ENCODE data around the gene TUBB4A. TPM values are rescaled to one million over a fixed set of nuclear protein-coding genes. Genes with fewer than 3 reads are reported as not detected.

Gene TUBB4A
- total RNA-seq, 1 donor = not detected

DNA sequence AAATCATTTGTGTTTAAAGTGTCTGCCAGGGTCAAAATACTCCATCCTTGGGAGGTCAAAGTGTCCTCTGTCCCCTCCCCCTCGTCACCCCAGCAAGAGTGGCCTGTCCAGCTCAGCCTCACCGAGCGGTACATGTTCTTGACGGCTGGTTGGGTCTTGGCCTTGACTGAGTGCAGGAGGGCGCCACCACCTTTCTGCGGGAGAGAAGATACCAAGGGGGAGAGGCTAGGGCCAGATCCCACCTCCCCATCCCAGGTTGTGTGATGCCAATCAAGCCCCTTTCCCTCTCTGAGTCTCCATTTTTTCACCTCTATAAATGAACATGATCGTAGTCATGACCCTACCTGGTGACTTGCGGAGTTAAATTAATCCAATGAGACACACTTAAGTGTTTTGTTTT, 31.9 kb downstream of the TUBB4A start:
- DNase-seq (ENCODE audit: low read depth) = no peak
- no peak overlapping the region for H3K4me3 ChIP-seq (ENCODE audit: low read depth, low read length)
- TF ChIP-seq, protein P1, sequence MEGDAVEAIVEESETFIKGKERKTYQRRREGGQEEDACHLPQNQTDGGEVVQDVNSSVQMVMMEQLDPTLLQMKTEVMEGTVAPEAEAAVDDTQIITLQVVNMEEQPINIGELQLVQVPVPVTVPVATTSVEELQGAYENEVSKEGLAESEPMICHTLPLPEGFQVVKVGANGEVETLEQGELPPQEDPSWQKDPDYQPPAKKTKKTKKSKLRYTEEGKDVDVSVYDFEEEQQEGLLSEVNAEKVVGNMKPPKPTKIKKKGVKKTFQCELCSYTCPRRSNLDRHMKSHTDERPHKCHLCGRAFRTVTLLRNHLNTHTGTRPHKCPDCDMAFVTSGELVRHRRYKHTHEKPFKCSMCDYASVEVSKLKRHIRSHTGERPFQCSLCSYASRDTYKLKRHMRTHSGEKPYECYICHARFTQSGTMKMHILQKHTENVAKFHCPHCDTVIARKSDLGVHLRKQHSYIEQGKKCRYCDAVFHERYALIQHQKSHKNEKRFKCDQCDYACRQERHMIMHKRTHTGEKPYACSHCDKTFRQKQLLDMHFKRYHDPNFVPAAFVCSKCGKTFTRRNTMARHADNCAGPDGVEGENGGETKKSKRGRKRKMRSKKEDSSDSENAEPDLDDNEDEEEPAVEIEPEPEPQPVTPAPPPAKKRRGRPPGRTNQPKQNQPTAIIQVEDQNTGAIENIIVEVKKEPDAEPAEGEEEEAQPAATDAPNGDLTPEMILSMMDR (IDR thresholded peaks at IDR 0.05; ENCODE audit: insufficient read depth, low read depth, low read length) = no peak

DNA sequence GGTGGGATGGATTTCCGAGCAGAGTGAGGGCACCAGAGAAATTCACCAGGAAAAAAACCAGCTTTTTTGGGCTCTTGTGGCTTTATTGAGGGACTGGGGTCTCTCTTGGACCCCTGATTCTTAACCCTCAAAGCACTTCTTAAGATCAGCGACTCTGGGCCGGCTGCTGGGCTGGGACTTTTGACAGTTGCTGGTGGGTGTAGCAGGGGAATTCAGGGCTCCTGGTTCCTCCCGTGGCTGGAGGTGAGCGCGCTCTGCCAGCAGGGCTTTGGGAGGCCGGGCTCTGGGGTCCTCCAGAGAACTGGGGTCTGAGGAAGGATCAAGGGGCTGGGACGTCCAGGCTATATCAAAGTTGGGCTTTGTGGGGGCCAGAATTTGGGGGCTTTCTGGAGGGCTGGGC, 34.7 kb downstream of the TUBB4A start:
- no peak for DNase-seq (ENCODE audit: low read depth)
- H3K4me3 ChIP-seq (ENCODE audit: low read depth, low read length) = no peak overlapping the region
- TF ChIP-seq, protein P1 (IDR thresholded peaks at IDR 0.05; ENCODE audit: insufficient read depth, low read depth, low read length) = no peak

DNA sequence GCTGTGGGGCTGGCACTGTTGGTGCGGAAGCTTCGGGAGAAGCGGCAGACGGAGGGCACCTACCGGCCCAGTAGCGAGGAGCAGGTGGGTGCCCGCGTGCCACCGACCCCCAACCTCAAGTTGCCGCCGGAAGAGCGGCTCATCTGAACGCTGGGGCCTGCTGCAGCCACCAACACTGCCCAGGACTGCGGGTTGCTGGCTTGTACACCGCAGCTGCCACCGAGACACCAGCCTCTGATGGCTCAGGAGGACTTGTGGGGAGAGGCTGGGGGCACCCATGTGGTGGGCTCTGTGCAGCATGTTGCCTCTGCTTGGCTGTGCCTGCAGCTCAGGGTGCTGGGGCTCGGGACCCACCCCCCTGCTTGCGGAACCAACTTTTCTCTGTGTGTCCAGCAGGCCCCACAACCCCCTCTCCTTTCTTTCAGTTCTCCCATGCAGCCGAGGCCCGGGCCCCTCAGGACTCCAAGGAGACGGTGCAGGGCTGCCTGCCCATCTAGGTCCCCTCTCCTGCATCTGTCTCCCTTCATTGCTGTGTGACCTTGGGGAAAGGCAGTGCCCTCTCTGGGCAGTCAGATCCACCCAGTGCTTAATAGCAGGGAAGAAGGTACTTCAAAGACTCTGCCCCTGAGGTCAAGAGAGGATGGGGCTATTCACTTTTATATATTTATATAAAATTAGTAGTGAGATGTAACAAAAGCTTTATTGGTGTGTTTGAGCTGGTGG, 35.4 kb downstream of the TUBB4A start:
- DNase-seq (ENCODE audit: low read depth) = no peak
- TF ChIP-seq, protein P1 (IDR thresholded peaks at IDR 0.05; ENCODE audit: insufficient read depth, low read depth, low read length) = no peak
- H3K4me3 ChIP-seq (ENCODE audit: low read depth, low read length) = no peak overlapping the region

DNA sequence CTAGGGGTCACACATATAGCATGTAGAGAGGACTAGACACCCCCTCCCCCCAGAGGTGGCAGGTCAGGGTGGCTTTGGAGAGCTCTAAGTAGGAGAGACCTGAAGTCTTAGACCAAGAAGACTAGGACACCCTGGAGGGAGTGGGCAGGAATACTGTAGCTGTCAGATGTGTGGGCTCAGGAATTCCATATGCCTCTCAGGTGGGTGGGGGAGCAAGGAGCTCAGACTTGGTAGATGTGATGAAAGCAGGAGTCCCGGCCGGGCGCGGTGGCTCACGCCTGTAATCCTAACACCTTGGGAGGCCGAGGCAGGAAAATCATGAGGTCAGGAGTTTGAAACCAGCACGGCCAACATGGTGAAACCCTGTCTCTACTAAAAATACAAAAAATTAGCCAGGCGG, 36.4 kb downstream of the TUBB4A start:
- H3K4me3 ChIP-seq (ENCODE audit: low read depth, low read length) = no peak overlapping the region
- no peak for DNase-seq (ENCODE audit: low read depth)
- TF ChIP-seq, protein P1 (IDR thresholded peaks at IDR 0.05; ENCODE audit: insufficient read depth, low read depth, low read length) = no peak

DNA sequence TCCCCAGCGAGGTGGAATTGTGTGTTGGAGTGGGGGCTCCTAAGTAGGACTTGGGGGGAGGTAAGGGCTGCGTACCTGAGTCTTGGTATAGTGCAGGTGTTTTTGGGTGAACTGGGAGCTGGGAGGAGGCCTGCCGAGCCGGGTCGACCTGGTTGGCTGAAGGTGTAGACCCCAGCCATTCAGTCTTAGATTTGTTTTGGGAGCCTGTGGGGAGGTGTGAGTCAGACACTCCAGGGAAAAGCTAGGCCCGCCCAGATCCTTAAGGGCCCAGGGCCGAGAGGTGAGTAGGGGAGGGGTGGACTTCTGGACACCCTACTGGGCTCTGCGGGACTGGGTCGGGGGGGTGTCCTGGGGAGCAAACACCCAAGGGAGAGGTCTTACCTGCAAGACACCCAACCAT, 37.1 kb downstream of the TUBB4A start:
- TF ChIP-seq, protein P1 (IDR thresholded peaks at IDR 0.05; ENCODE audit: insufficient read depth, low read depth, low read length) = no peak
- H3K4me3 ChIP-seq (ENCODE audit: low read depth, low read length) = no peak overlapping the region
- DNase-seq (ENCODE audit: low read depth) = no peak

DNA sequence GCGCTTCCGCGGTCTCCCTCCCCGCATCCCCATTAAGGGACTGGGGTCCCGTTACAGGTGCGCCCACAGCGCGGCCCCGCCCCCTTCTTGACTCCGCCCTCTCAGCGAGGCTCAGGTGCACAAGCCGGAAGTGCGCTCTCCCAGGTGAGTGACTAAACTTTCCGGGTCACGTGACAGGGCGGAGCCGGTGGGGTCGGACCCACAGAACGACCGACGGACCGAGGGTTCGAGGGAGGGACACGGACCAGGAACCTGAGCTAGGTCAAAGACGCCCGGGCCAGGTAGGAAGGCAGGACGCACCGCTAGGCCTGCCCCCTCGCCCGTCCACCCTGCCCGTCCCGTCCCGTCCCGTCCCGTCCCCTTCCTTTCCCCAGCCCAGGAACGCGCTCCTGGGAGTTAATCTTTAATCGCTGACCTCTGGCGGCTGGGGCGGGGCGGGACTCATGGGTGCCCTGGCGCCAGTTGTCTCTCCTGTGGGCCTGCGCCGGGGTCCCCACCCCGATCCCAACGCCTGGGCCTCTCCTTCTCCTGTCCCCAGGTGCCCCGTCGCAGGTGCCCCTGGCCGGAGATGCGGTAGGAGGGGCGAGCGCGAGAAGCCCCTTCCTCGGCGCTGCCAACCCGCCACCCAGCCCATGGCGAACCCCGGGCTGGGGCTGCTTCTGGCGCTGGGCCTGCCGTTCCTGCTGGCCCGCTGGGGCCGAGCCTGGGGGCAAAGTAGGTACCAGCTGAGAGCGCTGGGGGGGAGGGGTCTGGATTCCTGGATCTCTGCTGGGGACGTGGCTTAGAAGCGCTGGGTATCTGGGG, 37.8 kb downstream of the TUBB4A start, which contains the start of gene CRB3:
TSS of gene CRB3 (plus strand) at position 202 of the 804 bp plus-strand sequence. CDS start at position 633, 431 bp downstream.
- H3K4me3 ChIP-seq (ENCODE audit: low read depth, low read length) = no peak within 1 kb of the TSS
- TF ChIP-seq, protein P1 (IDR thresholded peaks at IDR 0.05; ENCODE audit: insufficient read depth, low read depth, low read length) = no peak
- no peak for DNase-seq (ENCODE audit: low read depth)
